T-cell (primary cell): ENCODE measurements around the gene RIN3. TPM values are rescaled to one million over a fixed set of nuclear protein-coding genes. Genes with fewer than 3 reads are reported as not detected.
A peak's percentile ranks its signal among the peaks of the same experiment; 100 is the strongest.

Source experiments
- ATAC-seq, 4 experiments: fragments of 200-7000 bp in 3 of 4; fragments of 150-1000 bp in 1 of 4; cut with Tn5 transposase; replicated peaks in 1 of 4; 1 replicate in 3 of 4; 2 replicates in 1 of 4; pipeline ENCODE4 v1.10.0; 2021; ENCODE audit warnings: moderate library complexity in 3 of 4, mild to moderate bottlenecking in 2 of 4, moderate number of reproducible peaks in 1 of 4
- CTCF ChIA-PET, 2 donors: fragments of 300-600 bp; sonication (Branson Sonifier 250); formaldehyde crosslinking; loops; one replicate each; lab custom pipeline; 2022; ENCODE audit warnings: antibody characterized with exemption in 2 of 2; lab: Charles Lee
- POLR2A ChIA-PET, 2 donors: fragments of 300-600 bp; sonication (Branson Sonifier 250); formaldehyde crosslinking; loops; one replicate each; lab custom pipeline; 2022; ENCODE audit warnings: antibody characterized with exemption in 2 of 2; lab: Charles Lee
- DNase-seq, 35 experiments: peaks; one replicate each; pipeline versions ENCODE4 v3.0.0 to v3.0.0-alpha.2; 2013 to 2023
- H3K27ac ChIP-seq: one replicate; pipeline ENCODE4 v1.5.1; 2013; ENCODE audit warnings: low read length
- H3K27me3 ChIP-seq, 2 experiments: replicated peaks in 1 of 2; 1 replicate in 1 of 2; 2 replicates in 1 of 2; pipeline versions ENCODE4 v1.6.1 to v1.7.0; 2013; ENCODE audit warnings: low read length in 1 of 2, mixed read lengths in 1 of 2; ENCODE audit not compliant: control insufficient read depth in 2 of 2, insufficient read depth in 2 of 2; ENCODE audit errors: extremely low read depth in 1 of 2
- H3K36me3 ChIP-seq, 2 donors: 1 replicate in 1 of 2; 2 replicates in 1 of 2; pipeline versions ENCODE4 v1.6.1 to v1.7.0; 2013; ENCODE audit warnings: low read length in 1 of 2; ENCODE audit not compliant: control insufficient read depth in 2 of 2, insufficient read depth in 1 of 2; ENCODE audit errors: extremely low read depth in 1 of 2
- H3K4me1 ChIP-seq, 2 experiments: 1 replicate in 1 of 2; 2 replicates in 1 of 2; pipeline versions ENCODE4 v1.6.1 to v1.7.0; 2013; ENCODE audit warnings: low read length in 2 of 2, mixed read lengths in 1 of 2; ENCODE audit not compliant: insufficient read depth in 2 of 2, control insufficient read depth in 1 of 2; ENCODE audit errors: extremely low read depth in 1 of 2
- H3K4me3 ChIP-seq, 2 donors: 1 replicate in 1 of 2; 2 replicates in 1 of 2; pipeline versions ENCODE4 v1.5.1 to v1.7.0; 2013; ENCODE audit warnings: mild to moderate bottlenecking in 2 of 2, low read length in 1 of 2, moderate library complexity in 1 of 2; ENCODE audit not compliant: control insufficient read depth in 1 of 2; ENCODE audit errors: extremely low read depth in 1 of 2
- H3K9me3 ChIP-seq: 2 replicates; pipeline ENCODE4 v1.7.0; 2013
- H3K27ac Mint-ChIP-seq, 2 donors: one replicate each; pipeline ENCODE4 v1.8.0; 2020 to 2021; ENCODE audit warnings: mild to moderate bottlenecking in 2 of 2, mixed read lengths in 2 of 2
- H3K27me3 Mint-ChIP-seq, 2 donors: one replicate each; pipeline ENCODE4 v1.8.0; 2021 to 2022; ENCODE audit warnings: mixed read lengths in 2 of 2
- H3K36me3 Mint-ChIP-seq: one replicate; pipeline ENCODE4 v1.8.0; 2021; ENCODE audit warnings: mixed read lengths
- H3K4me1 Mint-ChIP-seq, 3 donors: one replicate each; pipeline ENCODE4 v1.8.0; 2020 to 2022; ENCODE audit warnings: mixed read lengths in 3 of 3, mild to moderate bottlenecking in 1 of 3
- H3K4me3 Mint-ChIP-seq, 3 donors: one replicate each; pipeline ENCODE4 v1.8.0; 2020 to 2022; ENCODE audit warnings: mild to moderate bottlenecking in 3 of 3, mixed read lengths in 3 of 3, moderate library complexity in 3 of 3
- H3K9me3 Mint-ChIP-seq, 3 donors: one replicate each; pipeline ENCODE4 v1.8.0; 2020 to 2022; ENCODE audit warnings: mixed read lengths in 3 of 3
- WGBS: methylation state at CpG from one replicate; pipeline ENCODE4 v1.1.5; 2013; ENCODE audit warnings: missing lambda C conversion rate; ENCODE audit not compliant: insufficient coverage; 5-methylcytosine and 5-hydroxymethylcytosine counted together
- total RNA-seq, 35 experiments: library from RNA in 6 of 35; stranded (reverse) in 6 of 35; fragments of 120-200 nt in 1 of 35; gene quantifications; one replicate each; pipeline versions ENCODE4 v1.2.1 to v1.2.4 and lab custom pipeline; 2013 to 2026

RIN3 gene
- total RNA-seq, 5 donors from 2014 or later (not counting 1 experiment from before 2014, with no cell fraction given): 89.9 to 107 (median 97.0) TPM

GRCh38 chr14:92599811-92600210, 86.2 kb downstream of the RIN3 start:
- DNase-seq: no peak
- Mint-ChIP-seq H3K27ac (no peak overlapping the region), H3K4me1 (peaks cover 32 to 42% (median 37%) of the 10 kb centered on the region in 3 donors), H3K9me3 (no peaks in the 10 kb centered on the region), H3K36me3 (no peaks in the 10 kb centered on the region), H3K27me3 (no peaks in the 10 kb centered on the region), H3K4me3 (no peak overlapping the region)
- H3K4me3 ChIP-seq: no peak overlapping the region
- no peaks in the 10 kb centered on the region for H3K9me3 ChIP-seq
- CTCF ChIA-PET: interaction anchor here in 1 of 2 donors (1.1 kb wide), 1 partner anchor 13 kb away, joined by 3 read pairs; no protein-coding TSS in a partner anchor
- POLR2A ChIA-PET: interaction anchor here in 1 of 2 donors (0.5 kb wide), 1 partner anchor 117 kb away, joined by 4 read pairs; no protein-coding TSS in a partner anchor
- 100% methylated on average over 1 of the region's 3 CpGs for WGBS
- no peak for ATAC-seq
- no peak overlapping the region for H3K27ac ChIP-seq
- peaks cover 16 to 46% of the 10 kb centered on the region in 2 experiments for H3K4me1 ChIP-seq
- H3K36me3 ChIP-seq: peaks cover 0 to 6% of the 10 kb centered on the region in 2 donors
- no peaks in the 10 kb centered on the region for H3K27me3 ChIP-seq

- POLR2A ChIA-PET: interaction anchor here in 1 of 2 donors (0.5 kb wide), 1 partner anchor 116 kb away, joined by 4 read pairs; no protein-coding TSS in a partner anchor
- WGBS: 79% methylated on average over 9 of the region's 15 CpGs
- DNase-seq (no peak), ATAC-seq (peak in 1 of 4 experiments; percentile 11)
- H3K27me3 Mint-ChIP-seq: no peaks in the 10 kb centered on the region
- Histone ChIP-seq H3K27ac (no peak overlapping the region), H3K36me3 (peaks cover 0 to 6% of the 10 kb centered on the region in 2 donors), H3K4me3 (no peak overlapping the region), H3K4me1 (peaks cover 16 to 46% of the 10 kb centered on the region in 2 experiments), H3K9me3 (no peaks in the 10 kb centered on the region), H3K27me3 (no peaks in the 10 kb centered on the region)
- no peak overlapping the region for H3K4me3 Mint-ChIP-seq
- H3K4me1 Mint-ChIP-seq: peaks cover 32 to 40% (median 32%) of the 10 kb centered on the region in 3 donors
- no peaks in the 10 kb centered on the region for H3K9me3 Mint-ChIP-seq
- CTCF ChIA-PET: interaction anchor here in 1 of 2 donors (0.6 to 1.0 kb wide), 2 partner anchors 14 to 24 kb away, joined by 4 to 5 read pairs; no protein-coding TSS in a partner anchor
- H3K27ac Mint-ChIP-seq: peak overlapping the region in 1 of 2 donors; percentile 70
- no peaks in the 10 kb centered on the region for H3K36me3 Mint-ChIP-seq
Observed at GRCh38 chr14:92600318-92601053, 86.9 kb downstream of the RIN3 start.

GRCh38 chr14:92601131-92601710, 87.6 kb downstream of the RIN3 start:
- no peaks in the 10 kb centered on the region for H3K9me3 Mint-ChIP-seq
- ATAC-seq (no peak), DNase-seq (no peak)
- no peaks in the 10 kb centered on the region for H3K27me3 Mint-ChIP-seq
- no peaks in the 10 kb centered on the region for H3K36me3 Mint-ChIP-seq
- no peak overlapping the region for H3K27ac ChIP-seq
- 75% methylated on average over 8 of the region's 9 CpGs for WGBS
- ChIA-PET POLR2A (interaction anchor here in 1 of 2 donors (0.5 kb wide), 1 partner anchor 9 kb away, joined by 3 read pairs; no protein-coding TSS in a partner anchor), CTCF (interaction anchor here (0.6 to 1.0 kb wide), 2 partner anchors 15 to 87 kb away, joined by 3 to 5 read pairs; no protein-coding TSS in a partner anchor)
- no peaks in the 10 kb centered on the region for H3K9me3 ChIP-seq
- H3K36me3 ChIP-seq: peaks cover 0 to 6% of the 10 kb centered on the region in 2 donors
- H3K4me3 ChIP-seq: no peak overlapping the region
- H3K4me3 Mint-ChIP-seq: no peak overlapping the region
- peak overlapping the region in 1 of 2 donors; percentile 39 for H3K27ac Mint-ChIP-seq
- H3K27me3 ChIP-seq: no peaks in the 10 kb centered on the region
- peaks cover 16 to 46% of the 10 kb centered on the region in 2 experiments for H3K4me1 ChIP-seq
- H3K4me1 Mint-ChIP-seq: peaks cover 32 to 40% (median 32%) of the 10 kb centered on the region in 3 donors

GRCh38 chr14:92601757-92602417, 88.3 kb downstream of the RIN3 start:
- DNase-seq (no peak), ATAC-seq (no peak)
- no peak overlapping the region for H3K27ac ChIP-seq
- H3K27me3 Mint-ChIP-seq: no peaks in the 10 kb centered on the region
- no peaks in the 10 kb centered on the region for H3K36me3 Mint-ChIP-seq
- H3K9me3 ChIP-seq: peaks cover 2% of the 10 kb centered on the region
- H3K4me3 ChIP-seq: no peak overlapping the region
- H3K36me3 ChIP-seq: peaks cover 0 to 2% of the 10 kb centered on the region in 2 donors
- H3K27ac Mint-ChIP-seq: no peak overlapping the region
- WGBS: 63% methylated on average over 6 of the region's 10 CpGs
- peaks cover 32 to 40% (median 32%) of the 10 kb centered on the region in 3 donors for H3K4me1 Mint-ChIP-seq
- POLR2A ChIA-PET: interaction anchor here in 1 of 2 donors (0.5 kb wide), 1 partner anchor 9 kb away, joined by 3 read pairs; no protein-coding TSS in a partner anchor
- H3K9me3 Mint-ChIP-seq: no peaks in the 10 kb centered on the region
- no peaks in the 10 kb centered on the region for H3K27me3 ChIP-seq
- CTCF ChIA-PET: interaction anchor here (0.6 to 1.0 kb wide), 3 partner anchors 16 to 87 kb away, joined by 3 to 5 read pairs (median 3); no protein-coding TSS in a partner anchor
- no peak overlapping the region for H3K4me3 Mint-ChIP-seq
- peaks cover 16 to 46% of the 10 kb centered on the region in 2 experiments for H3K4me1 ChIP-seq

GRCh38 chr14:92603309-92604242, 90.0 kb downstream of the RIN3 start:
- Mint-ChIP-seq H3K27me3 (no peaks in the 10 kb centered on the region), H3K4me1 (peaks cover 27 to 41% (median 35%) of the 10 kb centered on the region in 3 donors), H3K4me3 (peak overlapping the region; percentile 47 to 69 (median 65)), H3K36me3 (peaks cover 5% of the 10 kb centered on the region), H3K27ac (peak overlapping the region in 1 of 2 donors; percentile 84), H3K9me3 (no peaks in the 10 kb centered on the region)
- ChIA-PET CTCF (interaction anchor here (0.6 to 1.0 kb wide), 5 partner anchors 15 to 468 kb away, joined by 3 to 5 read pairs (median 3); no protein-coding TSS in a partner anchor), POLR2A (no interaction called here)
- H3K4me1 ChIP-seq: peaks cover 16 to 46% of the 10 kb centered on the region in 2 experiments
- no peaks in the 10 kb centered on the region for H3K36me3 ChIP-seq
- H3K27me3 ChIP-seq: no peaks in the 10 kb centered on the region
- ATAC-seq (peak; percentile 93 to 100 (median 98)), DNase-seq (peak; percentile 45 to 79 (median 65))
- 38% methylated on average over 8 of the region's 14 CpGs for WGBS
- no peak overlapping the region for H3K4me3 ChIP-seq
- no peak overlapping the region for H3K27ac ChIP-seq
- H3K9me3 ChIP-seq: peaks cover 2% of the 10 kb centered on the region
